Measurements from ENCODE around the gene GNB4. TPM values are rescaled to one million over a fixed set of nuclear protein-coding genes. Genes with fewer than 3 reads are reported as not detected.

Gene GNB4
- total and polyA plus RNA-seq, 9 of the 15 experiments (the other 6 are each of a cell fraction or from before 2014, with no cell fraction given), result 6.8 to 36.7 (median 21.4) TPM

GRCh38 chr3:179493260-179493659, 42.0 kb upstream of the GNB4 start (continued):
- TF ChIP-seq ZNF280A (IDR thresholded peaks at IDR 0.05; ENCODE audit: low read depth, partially characterized antibody), result peak; percentile 74
- TF ChIP-seq CBX3 (IDR thresholded peaks at IDR 0.05; ENCODE audit: borderline replicate concordance in 1 of 2, low read length in 2 of 2), result peak in 1 of 2 experiments; percentile 91; a peak in 2 of 3 replicates
- TF ChIP-seq GTF2B (IDR thresholded peaks at IDR 0.05; ENCODE audit: extremely low read depth, insufficient read length), result no peak
- no peak for TF ChIP-seq GTF2E2 (tag; IDR thresholded peaks at IDR 0.05)
- no peak for TF ChIP-seq ZNF695 (CRISPR knock-in tag; IDR thresholded peaks at IDR 0.05)
- TF ChIP-seq FOXA1 (IDR thresholded peaks at IDR 0.05; ENCODE audit: borderline replicate concordance), result no peak
- no peak for TF ChIP-seq ZNF75A (CRISPR knock-in tag; IDR thresholded peaks at IDR 0.05)
- no peak for TF ChIP-seq SMAD3 (CRISPR knock-in tag; conservative IDR thresholded peaks at IDR 0.05)
- TF ChIP-seq RAD51 (IDR thresholded peaks at IDR 0.05; ENCODE audit: borderline replicate concordance, low read depth), result no peak
- TF ChIP-seq ZFP36 (IDR thresholded peaks at IDR 0.05; ENCODE audit: low read depth, low read length, partially characterized antibody), result no peak
- no peak for TF ChIP-seq PCBP1 (IDR thresholded peaks at IDR 0.05; ENCODE audit: low read depth, low read length, poor library complexity, severe bottlenecking)
- TF ChIP-seq ZNF316 (IDR thresholded peaks at IDR 0.05), result no peak
- peak; percentile 92; the same call in 1 of the 2 replicates for TF ChIP-seq TRIM28 (IDR thresholded peaks at IDR 0.05)
- TF ChIP-seq MBD2 (IDR thresholded peaks at IDR 0.05; ENCODE audit: borderline replicate concordance, low read depth), result no peak
- TF ChIP-seq TRIM24 (IDR thresholded peaks at IDR 0.05), result peak in 1 of 2 experiments; percentile 35; a peak in 1 of 4 replicates
- TF ChIP-seq ZNF217 (CRISPR knock-in tag; IDR thresholded peaks at IDR 0.05), result no peak
- TF ChIP-seq GATAD2A (IDR thresholded peaks at IDR 0.05), result no peak
- TF ChIP-seq, protein P1, sequence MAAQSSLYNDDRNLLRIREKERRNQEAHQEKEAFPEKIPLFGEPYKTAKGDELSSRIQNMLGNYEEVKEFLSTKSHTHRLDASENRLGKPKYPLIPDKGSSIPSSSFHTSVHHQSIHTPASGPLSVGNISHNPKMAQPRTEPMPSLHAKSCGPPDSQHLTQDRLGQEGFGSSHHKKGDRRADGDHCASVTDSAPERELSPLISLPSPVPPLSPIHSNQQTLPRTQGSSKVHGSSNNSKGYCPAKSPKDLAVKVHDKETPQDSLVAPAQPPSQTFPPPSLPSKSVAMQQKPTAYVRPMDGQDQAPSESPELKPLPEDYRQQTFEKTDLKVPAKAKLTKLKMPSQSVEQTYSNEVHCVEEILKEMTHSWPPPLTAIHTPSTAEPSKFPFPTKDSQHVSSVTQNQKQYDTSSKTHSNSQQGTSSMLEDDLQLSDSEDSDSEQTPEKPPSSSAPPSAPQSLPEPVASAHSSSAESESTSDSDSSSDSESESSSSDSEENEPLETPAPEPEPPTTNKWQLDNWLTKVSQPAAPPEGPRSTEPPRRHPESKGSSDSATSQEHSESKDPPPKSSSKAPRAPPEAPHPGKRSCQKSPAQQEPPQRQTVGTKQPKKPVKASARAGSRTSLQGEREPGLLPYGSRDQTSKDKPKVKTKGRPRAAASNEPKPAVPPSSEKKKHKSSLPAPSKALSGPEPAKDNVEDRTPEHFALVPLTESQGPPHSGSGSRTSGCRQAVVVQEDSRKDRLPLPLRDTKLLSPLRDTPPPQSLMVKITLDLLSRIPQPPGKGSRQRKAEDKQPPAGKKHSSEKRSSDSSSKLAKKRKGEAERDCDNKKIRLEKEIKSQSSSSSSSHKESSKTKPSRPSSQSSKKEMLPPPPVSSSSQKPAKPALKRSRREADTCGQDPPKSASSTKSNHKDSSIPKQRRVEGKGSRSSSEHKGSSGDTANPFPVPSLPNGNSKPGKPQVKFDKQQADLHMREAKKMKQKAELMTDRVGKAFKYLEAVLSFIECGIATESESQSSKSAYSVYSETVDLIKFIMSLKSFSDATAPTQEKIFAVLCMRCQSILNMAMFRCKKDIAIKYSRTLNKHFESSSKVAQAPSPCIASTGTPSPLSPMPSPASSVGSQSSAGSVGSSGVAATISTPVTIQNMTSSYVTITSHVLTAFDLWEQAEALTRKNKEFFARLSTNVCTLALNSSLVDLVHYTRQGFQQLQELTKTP (IDR thresholded peaks at IDR 0.05; ENCODE audit: low read depth in 1 of 2, partially characterized antibody in 2 of 2), result no peak
- no peak for TF ChIP-seq ATF7 (IDR thresholded peaks at IDR 0.05)
- TF ChIP-seq, protein P2, sequence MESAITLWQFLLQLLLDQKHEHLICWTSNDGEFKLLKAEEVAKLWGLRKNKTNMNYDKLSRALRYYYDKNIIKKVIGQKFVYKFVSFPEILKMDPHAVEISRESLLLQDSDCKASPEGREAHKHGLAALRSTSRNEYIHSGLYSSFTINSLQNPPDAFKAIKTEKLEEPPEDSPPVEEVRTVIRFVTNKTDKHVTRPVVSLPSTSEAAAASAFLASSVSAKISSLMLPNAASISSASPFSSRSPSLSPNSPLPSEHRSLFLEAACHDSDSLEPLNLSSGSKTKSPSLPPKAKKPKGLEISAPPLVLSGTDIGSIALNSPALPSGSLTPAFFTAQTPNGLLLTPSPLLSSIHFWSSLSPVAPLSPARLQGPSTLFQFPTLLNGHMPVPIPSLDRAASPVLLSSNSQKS (CRISPR knock-in tag; IDR thresholded peaks at IDR 0.05), result no peak
- TF ChIP-seq MTA3 (IDR thresholded peaks at IDR 0.05; ENCODE audit: borderline replicate concordance), result no peak
- peak; percentile 90 for TF ChIP-seq HLTF (IDR thresholded peaks at IDR 0.05)

Measured in K562 (cell line).